ENCODE results near the gene GASK1B.

GASK1B gene

DNA sequence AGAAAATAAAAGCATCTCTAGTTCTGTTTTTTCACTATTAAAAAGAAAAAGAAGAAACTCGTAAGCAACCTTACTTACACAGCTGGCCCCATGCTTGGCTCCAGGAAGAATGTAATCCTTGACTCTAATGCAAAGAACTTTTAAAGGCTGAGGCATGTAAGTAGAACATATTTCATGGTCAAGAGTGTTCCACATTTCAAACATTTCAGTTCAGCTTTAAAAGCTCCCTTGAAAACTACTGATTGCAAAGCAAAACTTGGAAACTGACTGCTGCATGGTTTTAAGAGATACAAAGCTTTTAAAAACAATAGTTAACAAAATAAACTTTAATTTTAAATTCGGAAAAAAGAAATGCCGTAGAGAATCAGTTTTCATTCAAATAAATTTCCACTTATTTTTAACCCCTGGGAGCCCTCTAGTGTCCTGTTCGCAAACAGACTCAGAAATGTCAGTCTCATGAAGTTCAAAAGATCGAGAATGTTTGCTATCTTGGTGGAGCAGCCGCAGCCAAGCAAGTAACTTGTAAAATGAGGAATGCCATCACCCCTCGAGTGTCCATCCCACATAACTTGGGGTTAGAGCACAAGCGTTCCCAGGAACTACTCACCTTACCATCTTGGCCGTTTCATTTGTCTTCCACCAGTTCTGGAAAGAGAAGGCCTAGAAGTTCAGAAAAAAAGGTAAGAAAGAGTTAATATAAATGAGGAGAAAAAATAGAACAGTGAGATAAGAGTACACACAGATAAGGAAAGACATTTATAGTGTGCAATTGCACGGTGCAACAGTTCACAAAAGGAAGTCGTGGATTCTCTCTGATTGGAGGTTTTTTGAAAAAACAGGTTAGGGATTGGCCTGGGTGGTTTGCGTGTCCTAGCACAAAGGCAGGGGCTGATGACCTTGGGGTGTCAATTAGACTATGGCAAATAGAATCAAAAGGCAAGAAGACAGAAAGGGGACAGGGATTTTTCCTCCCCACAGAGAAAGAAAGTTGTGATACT is at the start of gene GASK1B:
Gene GASK1B (minus strand): TSS at position 765 of the 998 bp plus-strand sequence. CDS start 1,650 bp downstream, outside the sequence.
- peak within 1 kb of the TSS; percentile 14 for H3K4me3 ChIP-seq (ENCODE audit: severe bottlenecking)
- peaks cover 16% of the 10 kb centered on the region for H3K4me1 ChIP-seq (ENCODE audit: insufficient read depth, poor library complexity, severe bottlenecking)
- peak within 1 kb of the TSS; percentile 16 for H3K27ac ChIP-seq (ENCODE audit: poor library complexity, severe bottlenecking)
- H3K27me3 ChIP-seq (ENCODE audit: insufficient read depth, poor library complexity, severe bottlenecking), result no peaks in the 10 kb centered on the region
- no peaks in the 10 kb centered on the region for H3K9me3 ChIP-seq (ENCODE audit: severe bottlenecking)
- ATAC-seq (ENCODE audit: low read depth), result 0 out of 3 replicates have a peak, but pooled peaks have one; percentile 37
- no peaks in the 10 kb centered on the region for H3K36me3 ChIP-seq (ENCODE audit: low read depth)
- TF ChIP-seq, protein P1, sequence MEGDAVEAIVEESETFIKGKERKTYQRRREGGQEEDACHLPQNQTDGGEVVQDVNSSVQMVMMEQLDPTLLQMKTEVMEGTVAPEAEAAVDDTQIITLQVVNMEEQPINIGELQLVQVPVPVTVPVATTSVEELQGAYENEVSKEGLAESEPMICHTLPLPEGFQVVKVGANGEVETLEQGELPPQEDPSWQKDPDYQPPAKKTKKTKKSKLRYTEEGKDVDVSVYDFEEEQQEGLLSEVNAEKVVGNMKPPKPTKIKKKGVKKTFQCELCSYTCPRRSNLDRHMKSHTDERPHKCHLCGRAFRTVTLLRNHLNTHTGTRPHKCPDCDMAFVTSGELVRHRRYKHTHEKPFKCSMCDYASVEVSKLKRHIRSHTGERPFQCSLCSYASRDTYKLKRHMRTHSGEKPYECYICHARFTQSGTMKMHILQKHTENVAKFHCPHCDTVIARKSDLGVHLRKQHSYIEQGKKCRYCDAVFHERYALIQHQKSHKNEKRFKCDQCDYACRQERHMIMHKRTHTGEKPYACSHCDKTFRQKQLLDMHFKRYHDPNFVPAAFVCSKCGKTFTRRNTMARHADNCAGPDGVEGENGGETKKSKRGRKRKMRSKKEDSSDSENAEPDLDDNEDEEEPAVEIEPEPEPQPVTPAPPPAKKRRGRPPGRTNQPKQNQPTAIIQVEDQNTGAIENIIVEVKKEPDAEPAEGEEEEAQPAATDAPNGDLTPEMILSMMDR (IDR thresholded peaks at IDR 0.05; ENCODE audit: poor library complexity, severe bottlenecking), result peak; percentile 92
- no peak for DNase-seq (ENCODE audit: low spot score)

- no peaks in the 10 kb centered on the region for H3K27me3 ChIP-seq (ENCODE audit: insufficient read depth, poor library complexity, severe bottlenecking)
- ATAC-seq (ENCODE audit: low read depth) (no peak), DNase-seq (ENCODE audit: low spot score) (no peak)
- H3K9me3 ChIP-seq (ENCODE audit: severe bottlenecking), result no peaks in the 10 kb centered on the region
- no peaks in the 10 kb centered on the region for H3K36me3 ChIP-seq (ENCODE audit: low read depth)
- H3K27ac ChIP-seq (ENCODE audit: poor library complexity, severe bottlenecking), result no peak overlapping the region
- H3K4me1 ChIP-seq (ENCODE audit: insufficient read depth, poor library complexity, severe bottlenecking), result no peaks in the 10 kb centered on the region
- no peak overlapping the region for H3K4me3 ChIP-seq (ENCODE audit: severe bottlenecking)
- TF ChIP-seq, protein P1 (IDR thresholded peaks at IDR 0.05; ENCODE audit: poor library complexity, severe bottlenecking), result no peak
These were observed 46.8 kb upstream of the GASK1B start for GRCh38 chr4:158219623-158220022.

DNA sequence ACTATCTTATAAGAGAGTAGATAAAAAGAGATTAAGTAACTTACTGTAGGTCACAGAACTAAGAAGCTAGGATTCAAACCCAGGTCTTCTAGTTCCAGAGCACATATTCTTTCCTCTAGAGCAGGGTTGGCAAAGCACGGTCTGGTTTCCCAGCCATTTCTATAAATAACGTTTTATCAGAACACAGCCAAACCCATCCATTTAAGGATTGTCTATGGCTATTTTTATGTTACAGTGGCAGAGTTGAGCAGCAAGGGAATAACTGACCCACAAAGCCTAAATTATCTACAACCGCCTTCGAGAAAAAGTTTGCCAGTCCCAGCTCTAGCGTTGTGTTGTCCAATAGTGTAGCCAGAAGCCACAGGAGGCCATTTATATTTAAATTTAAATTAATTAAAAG is 44.9 kb upstream of the GASK1B start:
- Histone ChIP-seq H3K27ac (ENCODE audit: poor library complexity, severe bottlenecking) (no peak overlapping the region), H3K9me3 (ENCODE audit: severe bottlenecking) (no peaks in the 10 kb centered on the region), H3K4me1 (ENCODE audit: insufficient read depth, poor library complexity, severe bottlenecking) (no peaks in the 10 kb centered on the region), H3K27me3 (ENCODE audit: insufficient read depth, poor library complexity, severe bottlenecking) (no peaks in the 10 kb centered on the region), H3K36me3 (ENCODE audit: low read depth) (no peaks in the 10 kb centered on the region), H3K4me3 (ENCODE audit: severe bottlenecking) (no peak overlapping the region)
- no peak for ATAC-seq (ENCODE audit: low read depth)
- DNase-seq (ENCODE audit: low spot score), result no peak
- TF ChIP-seq, protein P1 (IDR thresholded peaks at IDR 0.05; ENCODE audit: poor library complexity, severe bottlenecking), result no peak

DNA sequence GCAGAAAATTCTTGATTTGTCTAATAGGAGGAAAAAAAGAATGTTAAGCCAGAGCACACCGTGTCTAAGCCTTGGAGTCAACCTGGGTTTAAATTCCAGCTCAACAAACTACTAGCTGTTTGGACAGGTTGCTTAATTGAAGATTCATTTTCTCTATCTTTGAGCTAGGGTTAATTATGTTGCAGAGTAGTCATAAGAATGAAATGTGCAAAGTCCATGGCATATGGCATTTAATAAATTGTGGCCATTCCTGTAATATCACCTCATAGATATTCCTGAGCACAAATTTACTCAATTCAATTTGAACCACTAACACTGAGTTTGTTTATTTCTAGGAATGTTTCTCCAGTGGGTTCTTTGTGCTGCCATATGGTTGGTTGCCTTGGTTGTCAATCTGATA is 42.0 kb upstream of the GASK1B start:
- DNase-seq (ENCODE audit: low spot score), result no peak
- H3K4me3 ChIP-seq (ENCODE audit: severe bottlenecking), result no peak overlapping the region
- H3K27ac ChIP-seq (ENCODE audit: poor library complexity, severe bottlenecking), result no peak overlapping the region
- H3K4me1 ChIP-seq (ENCODE audit: insufficient read depth, poor library complexity, severe bottlenecking), result peaks cover 7% of the 10 kb centered on the region
- H3K27me3 ChIP-seq (ENCODE audit: insufficient read depth, poor library complexity, severe bottlenecking), result no peaks in the 10 kb centered on the region
- no peaks in the 10 kb centered on the region for H3K36me3 ChIP-seq (ENCODE audit: low read depth)
- no peaks in the 10 kb centered on the region for H3K9me3 ChIP-seq (ENCODE audit: severe bottlenecking)
- ATAC-seq (ENCODE audit: low read depth), result no peak
- TF ChIP-seq, protein P1 (IDR thresholded peaks at IDR 0.05; ENCODE audit: poor library complexity, severe bottlenecking), result no peak

GRCh38 chr4:158213466-158213865 is 40.6 kb upstream of the GASK1B start:
- H3K9me3 ChIP-seq (ENCODE audit: severe bottlenecking), result no peaks in the 10 kb centered on the region
- peaks cover 7% of the 10 kb centered on the region for H3K4me1 ChIP-seq (ENCODE audit: insufficient read depth, poor library complexity, severe bottlenecking)
- DNase-seq (ENCODE audit: low spot score), result no peak
- no peak overlapping the region for H3K4me3 ChIP-seq (ENCODE audit: severe bottlenecking)
- ATAC-seq (ENCODE audit: low read depth), result no peak
- TF ChIP-seq, protein P1 (IDR thresholded peaks at IDR 0.05; ENCODE audit: poor library complexity, severe bottlenecking), result no peak
- no peaks in the 10 kb centered on the region for H3K36me3 ChIP-seq (ENCODE audit: low read depth)
- H3K27me3 ChIP-seq (ENCODE audit: insufficient read depth, poor library complexity, severe bottlenecking), result no peaks in the 10 kb centered on the region
- no peak overlapping the region for H3K27ac ChIP-seq (ENCODE audit: poor library complexity, severe bottlenecking)
